ENCODE measurements around the gene EMC7.

The EMC7 gene

GRCh38 chr15:34038871-34039789 lies 62.5 kb downstream of the EMC7 start, which contains the start of gene AVEN:
TSS of gene AVEN (minus strand) at chr15:34039204. CDS start at chr15:34039046, 158 bp downstream.
- Histone ChIP-seq H3K27ac (ENCODE audit: low read depth, low read length, severe bottlenecking) (peak within 1 kb of the TSS; percentile 84), H3K4me3 (ENCODE audit: extremely low read depth, insufficient read depth, low read length, poor library complexity, severe bottlenecking) (peak within 1 kb of the TSS; percentile 61), H3K9me3 (ENCODE audit: control insufficient read depth, low read length) (no peaks in the 10 kb centered on the region), H3K4me1 (ENCODE audit: control insufficient read depth, insufficient read depth, low read length, poor library complexity, severe bottlenecking) (peaks cover 9% of the 10 kb centered on the region), H3K36me3 (ENCODE audit: control insufficient read depth, insufficient read depth, low read length) (no peaks in the 10 kb centered on the region)
- whole genome bisulfite sequencing, 2 experiments (ENCODE audit: insufficient coverage in 2 of 2): 2 to 3% methylated on average over 36 to 52 of the region's 82 CpGs

DNA sequence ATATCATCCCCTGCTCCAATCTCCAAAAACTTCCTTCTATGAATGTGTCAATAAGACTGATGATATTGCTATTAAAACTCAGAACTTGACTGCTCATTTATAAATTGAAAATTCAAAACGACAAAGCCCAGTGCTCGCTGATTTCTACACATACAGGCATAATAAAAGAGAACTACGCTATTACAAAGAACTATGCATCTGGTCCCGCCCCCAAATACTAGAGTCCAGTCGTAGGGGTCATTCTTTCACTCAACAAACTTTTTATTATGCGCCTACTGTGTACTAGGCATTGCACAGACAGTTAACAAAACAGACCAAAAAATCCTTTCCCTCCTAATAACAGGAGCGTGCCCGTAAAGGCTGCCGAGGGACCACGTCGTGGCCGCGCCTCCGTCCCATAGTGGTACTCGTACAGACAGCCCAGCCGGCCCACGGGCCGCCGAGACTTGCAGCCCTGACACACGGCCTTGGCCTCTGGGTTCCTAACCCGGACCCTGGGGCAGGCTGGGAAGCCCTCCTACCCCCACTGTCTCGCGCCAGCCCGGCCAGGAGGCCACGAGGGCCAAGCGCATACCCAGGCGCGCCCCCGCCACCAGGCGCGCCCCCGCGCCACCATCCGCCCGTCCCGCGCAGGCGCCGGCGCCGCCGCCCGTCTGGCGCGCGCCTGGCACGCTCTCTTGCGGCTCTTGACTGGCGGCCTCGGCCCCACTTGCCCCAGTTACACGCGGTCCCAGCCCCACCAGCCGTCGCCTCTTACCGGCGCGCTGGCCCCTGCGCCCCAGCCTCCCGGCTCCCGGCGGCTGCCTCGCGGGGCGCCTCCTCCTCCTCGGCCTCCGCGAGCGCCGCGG lies 63.4 kb downstream of the EMC7 start:
- WGBS, 2 experiments (ENCODE audit: insufficient coverage in 2 of 2): 1 to 2% methylated on average over 44 to 58 of the region's 70 CpGs
- Histone ChIP-seq H3K4me3 (ENCODE audit: extremely low read depth, insufficient read depth, low read length, poor library complexity, severe bottlenecking) (peak overlapping the region; percentile 61), H3K36me3 (ENCODE audit: control insufficient read depth, insufficient read depth, low read length) (no peaks in the 10 kb centered on the region), H3K4me1 (ENCODE audit: control insufficient read depth, insufficient read depth, low read length, poor library complexity, severe bottlenecking) (peaks cover 5% of the 10 kb centered on the region), H3K9me3 (ENCODE audit: control insufficient read depth, low read length) (no peaks in the 10 kb centered on the region), H3K27ac (ENCODE audit: low read depth, low read length, severe bottlenecking) (peak overlapping the region; percentile 84)
